Gastroesophageal sphincter (tissue), 4 donors: Measurements from ENCODE around the gene CNPY4. TPM values are rescaled to one million over a fixed set of nuclear protein-coding genes. Genes with fewer than 3 reads are reported as not detected.

ENCODE experiments used
- ATAC-seq: fragments of 150-250 bp; one replicate; pipeline ENCODE4 v1.9.1; 2016; ENCODE audit warnings: mild to moderate bottlenecking, moderate library complexity
- H3K27ac ChIP-seq, 4 donors: fragments of 200-600 bp; sonication (generic) in 3 of 4; 1 replicate in 3 of 4; 2 replicates in 1 of 4; pipeline ENCODE4 v1.5.1; 2016 to 2019
- H3K27me3 ChIP-seq: fragments of 200-600 bp; sonication (generic); one replicate; pipeline ENCODE4 v1.5.1; 2019
- H3K36me3 ChIP-seq, 2 donors: fragments of 200-600 bp; sonication (generic); one replicate each; pipeline ENCODE4 v1.5.1; 2019; ENCODE audit warnings: control low read depth in 1 of 2
- H3K4me1 ChIP-seq, 3 donors: fragments of 200-600 bp; sonication (generic); 1 replicate in 2 of 3; 2 replicates in 1 of 3; pipeline ENCODE4 v1.5.1; 2016 to 2019; ENCODE audit warnings: control low read depth in 2 of 3
- H3K4me3 ChIP-seq, 2 donors: fragments of 200-600 bp; sonication (generic); one replicate each; pipeline ENCODE4 v1.5.1; 2019; ENCODE audit warnings: mild to moderate bottlenecking in 1 of 2, moderate library complexity in 1 of 2
- H3K9me3 ChIP-seq, 3 donors: fragments of 200-600 bp; sonication (generic); one replicate each; pipeline ENCODE4 v1.5.1; 2017 to 2019; ENCODE audit warnings: control low read depth in 2 of 3
- CTCF ChIP-seq, 4 experiments: fragments of 200-600 bp in 2 of 4; fragments of 450-650 bp in 2 of 4; sonication (generic) in 1 of 4; IDR thresholded peaks; one replicate each; pipeline ENCODE4 v1.5.1; 2017 to 2019; ENCODE audit warnings: antibody characterized with exemption in 4 of 4, mild to moderate bottlenecking in 2 of 4, moderate library complexity in 2 of 4
- EP300 ChIP-seq: sonication (generic); formaldehyde crosslinking; IDR thresholded peaks from one replicate; pipeline ENCODE4 v1.6.1; 2017; ENCODE audit warnings: antibody characterized with exemption, mild to moderate bottlenecking
- POLR2A ChIP-seq, 2 donors: fragments of 450-650 bp; IDR thresholded peaks; one replicate each; pipeline ENCODE4 v1.6.1; 2017; ENCODE audit warnings: antibody characterized with exemption in 2 of 2, mild to moderate bottlenecking in 2 of 2, moderate library complexity in 1 of 2
- POLR2AphosphoS5 ChIP-seq: sonication (generic); formaldehyde crosslinking; IDR thresholded peaks from one replicate; pipeline ENCODE4 v1.6.1; 2017; ENCODE audit warnings: antibody characterized with exemption
- WGBS, 2 donors: methylation state at CpG; one replicate each; pipeline ENCODE4 v1.1.5; 2018; ENCODE audit warnings: low coverage in 1 of 2; 5-methylcytosine and 5-hydroxymethylcytosine counted together
- small RNA-seq, 4 donors: library from RNA; depleted of rRNA; stranded (forward); fragments of <200 nt; gene quantifications; one replicate each; pipeline ENCODE3, GENCODE V24; 2016
- total RNA-seq, 4 donors: library from RNA; depleted of rRNA; stranded (reverse); fragments of >200 nt; gene quantifications; one replicate each; pipeline ENCODE4 v1.1.0, GENCODE V29; 2016

The CNPY4 gene
- total RNA-seq, 4 donors from 2014 or later = 13.0 to 21.0 (median 14.8) TPM

- TF ChIP-seq POLR2A (IDR thresholded peaks at IDR 0.05) (no peak), EP300 (no peak), POLR2AphosphoS5 (no peak), CTCF (IDR thresholded peaks at IDR 0.05) (no peak)
- Histone ChIP-seq H3K36me3 (no peaks in the 10 kb centered on the region), H3K9me3 (no peaks in the 10 kb centered on the region), H3K27ac (peak overlapping the region in 1 of 4 donors; percentile 45), H3K4me3 (peak overlapping the region; percentile 2 to 55), H3K4me1 (peaks cover 0 to 46% (median 3%) of the 10 kb centered on the region in 3 donors), H3K27me3 (peaks cover 53% of the 10 kb centered on the region)
- no CpG with 5 or more reads among the region's 22 CpGs for WGBS, 2 donors
- no peak for ATAC-seq
Observed at GRCh38 chr7:100171840-100172239, 52.4 kb downstream of the CNPY4 start.

- Histone ChIP-seq H3K9me3 (no peaks in the 10 kb centered on the region), H3K27me3 (peaks cover 40% of the 10 kb centered on the region), H3K36me3 (no peaks in the 10 kb centered on the region), H3K4me1 (peaks cover 0 to 40% (median 9%) of the 10 kb centered on the region in 3 donors), H3K4me3 (no peak overlapping the region), H3K27ac (no peak overlapping the region)
- 90% methylated on average over 2 of the region's 11 CpGs; no CpG with 5 or more reads in 1 of the 2 donors for WGBS, 2 donors
- ATAC-seq = no peak
- TF ChIP-seq CTCF (IDR thresholded peaks at IDR 0.05) (no peak), POLR2AphosphoS5 (no peak), EP300 (no peak), POLR2A (IDR thresholded peaks at IDR 0.05) (no peak)
Observed at GRCh38 chr7:100173806-100174495, 54.5 kb downstream of the CNPY4 start.

GRCh38 chr7:100174582-100174981 is 55.1 kb downstream of the CNPY4 start:
- H3K27ac ChIP-seq = no peak overlapping the region
- H3K4me3 ChIP-seq = no peak overlapping the region
- H3K27me3 ChIP-seq = peaks cover 40% of the 10 kb centered on the region
- WGBS, 2 donors = 67 to 70% methylated on average over 1 to 2 of the region's 5 CpGs
- no peak for ATAC-seq
- H3K9me3 ChIP-seq = no peaks in the 10 kb centered on the region
- H3K36me3 ChIP-seq = no peaks in the 10 kb centered on the region
- peaks cover 0 to 35% (median 9%) of the 10 kb centered on the region in 3 donors for H3K4me1 ChIP-seq
- TF ChIP-seq EP300 (no peak), POLR2A (IDR thresholded peaks at IDR 0.05) (no peak), POLR2AphosphoS5 (no peak), CTCF (IDR thresholded peaks at IDR 0.05) (no peak)

Small RNAs within 50 kb of the gene (small RNA-seq; reads per million reads assigned to genes)
- gene MIR106B (16.1 to 28.2 (median 18.7) reads per million in 4 donors), gene MIR25 (250 to 519 (median 440) reads per million in 4 donors), gene MIR93 (56.6 to 105 (median 92.5) reads per million in 4 donors)

Other genes with a start within 250 kb of the CNPY4 start
- gene OR2AE1, start 242.6 kb upstream of the CNPY4 start, total RNA-seq = not detected
- 10 to 100 TPM; 25.3 to 32.2 (median 29.5) TPM for gene TRIM4, start 200.1 kb upstream of the CNPY4 start, total RNA-seq
- gene GJC3, start 190.0 kb upstream of the CNPY4 start, total RNA-seq = under 1 TPM in 1 of 4 donors, not detected in 3; 0.62 TPM
- 100 to 1,000 TPM in 1 of 4 donors, 1 to 10 TPM in 3; 1.5 to 128 (median 4.5) TPM for gene AZGP1, start 143.6 kb upstream of the CNPY4 start, total RNA-seq
- 10 to 100 TPM; 31.6 to 35.5 (median 31.7) TPM for gene ZKSCAN1, start 104.0 kb upstream of the CNPY4 start, total RNA-seq
- gene ZSCAN21, start 69.9 kb upstream of the CNPY4 start, total RNA-seq = 10 to 100 TPM; 14.0 to 21.9 (median 20.9) TPM
- 10 to 100 TPM; 18.9 to 30.2 (median 20.6) TPM for gene ZNF3, start 37.9 kb upstream of the CNPY4 start, total RNA-seq
- gene COPS6, start 30.7 kb upstream of the CNPY4 start, total RNA-seq = 10 to 100 TPM; 40.7 to 83.6 (median 62.9) TPM
- 10 to 100 TPM; 30.7 to 52.0 (median 45.1) TPM for gene MCM7, start 18.2 kb upstream of the CNPY4 start, total RNA-seq
- 10 to 100 TPM; 21.8 to 29.3 (median 24.7) TPM for gene AP4M1, start 18.0 kb upstream of the CNPY4 start, total RNA-seq
- gene TAF6, start 276 bp upstream of the CNPY4 start, total RNA-seq = 100 to 1,000 TPM in 1 of 4 donors, 10 to 100 TPM in 3; 36.3 to 107 (median 68.7) TPM
- gene MBLAC1, start 7.3 kb downstream of the CNPY4 start, total RNA-seq = 1 to 10 TPM; 4.8 to 8.1 (median 6.6) TPM
- gene LAMTOR4, start 29.3 kb downstream of the CNPY4 start, total RNA-seq = 100 to 1,000 TPM; 109 to 228 (median 148) TPM
- gene TRAPPC14, start 39.1 kb downstream of the CNPY4 start, total RNA-seq = 1 to 10 TPM; 3.0 to 7.8 (median 7.3) TPM
- 1 to 10 TPM; 2.0 to 3.6 (median 2.8) TPM for gene GAL3ST4, start 49.0 kb downstream of the CNPY4 start, total RNA-seq
- 1 to 10 TPM in 3 of 4 donors, under 1 TPM in 1; 0.39 to 3.4 (median 2.0) TPM for gene GPC2, start 57.7 kb downstream of the CNPY4 start, total RNA-seq
- under 1 TPM in 1 of 4 donors, not detected in 3; 0.47 TPM for gene STAG3, start 58.3 kb downstream of the CNPY4 start, total RNA-seq
- gene PVRIG, start 100.3 kb downstream of the CNPY4 start, total RNA-seq = under 1 TPM in 1 of 4 donors, not detected in 3; 0.27 TPM
- not detected for gene SPDYE3, start 188.1 kb downstream of the CNPY4 start, total RNA-seq
- 10 to 100 TPM; 11.8 to 61.8 (median 24.2) TPM for gene PILRB, start 238.5 kb downstream of the CNPY4 start, total RNA-seq